ENCODE measurements around the gene HOOK2. TPM values are rescaled to one million over a fixed set of nuclear protein-coding genes. Genes with fewer than 3 reads are reported as not detected.

HOOK2 gene
- total and polyA plus RNA-seq, 9 of the 15 experiments (the other 6 are each of a cell fraction or from before 2014, with no cell fraction given), result 1.3 to 17.2 (median 9.9) TPM

DNA sequence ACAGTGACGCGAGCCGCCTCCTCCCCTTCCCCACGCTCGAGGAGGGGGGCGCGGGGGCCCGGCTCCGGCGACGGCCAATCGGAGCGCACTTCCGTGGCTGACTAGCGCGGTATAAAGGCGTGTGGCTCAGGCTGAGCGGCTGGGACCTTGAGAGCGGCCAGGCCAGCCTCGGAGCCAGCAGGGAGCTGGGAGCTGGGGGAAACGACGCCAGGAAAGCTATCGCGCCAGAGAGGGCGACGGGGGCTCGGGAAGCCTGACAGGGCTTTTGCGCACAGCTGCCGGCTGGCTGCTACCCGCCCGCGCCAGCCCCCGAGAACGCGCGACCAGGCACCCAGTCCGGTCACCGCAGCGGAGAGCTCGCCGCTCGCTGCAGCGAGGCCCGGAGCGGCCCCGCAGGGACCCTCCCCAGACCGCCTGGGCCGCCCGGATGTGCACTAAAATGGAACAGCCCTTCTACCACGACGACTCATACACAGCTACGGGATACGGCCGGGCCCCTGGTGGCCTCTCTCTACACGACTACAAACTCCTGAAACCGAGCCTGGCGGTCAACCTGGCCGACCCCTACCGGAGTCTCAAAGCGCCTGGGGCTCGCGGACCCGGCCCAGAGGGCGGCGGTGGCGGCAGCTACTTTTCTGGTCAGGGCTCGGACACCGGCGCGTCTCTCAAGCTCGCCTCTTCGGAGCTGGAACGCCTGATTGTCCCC is 16.1 kb upstream of the HOOK2 start, which contains the start of gene JUNB (continued):
- TF ChIP-seq, protein P1, sequence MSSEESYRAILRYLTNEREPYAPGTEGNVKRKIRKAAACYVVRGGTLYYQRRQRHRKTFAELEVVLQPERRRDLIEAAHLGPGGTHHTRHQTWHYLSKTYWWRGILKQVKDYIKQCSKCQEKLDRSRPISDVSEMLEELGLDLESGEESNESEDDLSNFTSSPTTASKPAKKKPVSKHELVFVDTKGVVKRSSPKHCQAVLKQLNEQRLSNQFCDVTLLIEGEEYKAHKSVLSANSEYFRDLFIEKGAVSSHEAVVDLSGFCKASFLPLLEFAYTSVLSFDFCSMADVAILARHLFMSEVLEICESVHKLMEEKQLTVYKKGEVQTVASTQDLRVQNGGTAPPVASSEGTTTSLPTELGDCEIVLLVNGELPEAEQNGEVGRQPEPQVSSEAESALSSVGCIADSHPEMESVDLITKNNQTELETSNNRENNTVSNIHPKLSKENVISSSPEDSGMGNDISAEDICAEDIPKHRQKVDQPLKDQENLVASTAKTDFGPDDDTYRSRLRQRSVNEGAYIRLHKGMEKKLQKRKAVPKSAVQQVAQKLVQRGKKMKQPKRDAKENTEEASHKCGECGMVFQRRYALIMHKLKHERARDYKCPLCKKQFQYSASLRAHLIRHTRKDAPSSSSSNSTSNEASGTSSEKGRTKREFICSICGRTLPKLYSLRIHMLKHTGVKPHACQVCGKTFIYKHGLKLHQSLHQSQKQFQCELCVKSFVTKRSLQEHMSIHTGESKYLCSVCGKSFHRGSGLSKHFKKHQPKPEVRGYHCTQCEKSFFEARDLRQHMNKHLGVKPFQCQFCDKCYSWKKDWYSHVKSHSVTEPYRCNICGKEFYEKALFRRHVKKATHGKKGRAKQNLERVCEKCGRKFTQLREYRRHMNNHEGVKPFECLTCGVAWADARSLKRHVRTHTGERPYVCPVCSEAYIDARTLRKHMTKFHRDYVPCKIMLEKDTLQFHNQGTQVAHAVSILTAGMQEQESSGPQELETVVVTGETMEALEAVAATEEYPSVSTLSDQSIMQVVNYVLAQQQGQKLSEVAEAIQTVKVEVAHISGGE (CRISPR knock-in tag; IDR thresholded peaks at IDR 0.05), result no peak; a peak in 1 of 6 replicates
- no peak for TF ChIP-seq CHD2 (IDR thresholded peaks at IDR 0.05; ENCODE audit: low read depth, low read length)
- no peak for TF ChIP-seq ZNF668 (CRISPR knock-in tag; IDR thresholded peaks at IDR 0.05)
- TF ChIP-seq ZNF311 (CRISPR knock-in tag; IDR thresholded peaks at IDR 0.05), result no peak
- no peak for TF ChIP-seq NR2C1 (IDR thresholded peaks at IDR 0.05)
- TF ChIP-seq NR2C1 (tag; IDR thresholded peaks at IDR 0.05), result no peak
- TF ChIP-seq, protein P2, sequence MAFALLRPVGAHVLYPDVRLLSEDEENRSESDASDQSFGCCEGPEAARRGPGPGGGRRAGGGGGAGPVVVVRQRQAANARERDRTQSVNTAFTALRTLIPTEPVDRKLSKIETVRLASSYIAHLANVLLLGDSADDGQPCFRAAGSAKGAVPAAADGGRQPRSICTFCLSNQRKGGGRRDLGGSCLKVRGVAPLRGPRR (CRISPR knock-in tag; IDR thresholded peaks at IDR 0.05), result no peak
- TF ChIP-seq SMAD3 (CRISPR knock-in tag; conservative IDR thresholded peaks at IDR 0.05), result peak; percentile 77; the same call in 1 of the 2 replicates
- TF ChIP-seq ZNF12 (CRISPR knock-in tag; IDR thresholded peaks at IDR 0.05), result peak; percentile 34; the same call in 1 of the 2 replicates
- TF ChIP-seq, protein P3, sequence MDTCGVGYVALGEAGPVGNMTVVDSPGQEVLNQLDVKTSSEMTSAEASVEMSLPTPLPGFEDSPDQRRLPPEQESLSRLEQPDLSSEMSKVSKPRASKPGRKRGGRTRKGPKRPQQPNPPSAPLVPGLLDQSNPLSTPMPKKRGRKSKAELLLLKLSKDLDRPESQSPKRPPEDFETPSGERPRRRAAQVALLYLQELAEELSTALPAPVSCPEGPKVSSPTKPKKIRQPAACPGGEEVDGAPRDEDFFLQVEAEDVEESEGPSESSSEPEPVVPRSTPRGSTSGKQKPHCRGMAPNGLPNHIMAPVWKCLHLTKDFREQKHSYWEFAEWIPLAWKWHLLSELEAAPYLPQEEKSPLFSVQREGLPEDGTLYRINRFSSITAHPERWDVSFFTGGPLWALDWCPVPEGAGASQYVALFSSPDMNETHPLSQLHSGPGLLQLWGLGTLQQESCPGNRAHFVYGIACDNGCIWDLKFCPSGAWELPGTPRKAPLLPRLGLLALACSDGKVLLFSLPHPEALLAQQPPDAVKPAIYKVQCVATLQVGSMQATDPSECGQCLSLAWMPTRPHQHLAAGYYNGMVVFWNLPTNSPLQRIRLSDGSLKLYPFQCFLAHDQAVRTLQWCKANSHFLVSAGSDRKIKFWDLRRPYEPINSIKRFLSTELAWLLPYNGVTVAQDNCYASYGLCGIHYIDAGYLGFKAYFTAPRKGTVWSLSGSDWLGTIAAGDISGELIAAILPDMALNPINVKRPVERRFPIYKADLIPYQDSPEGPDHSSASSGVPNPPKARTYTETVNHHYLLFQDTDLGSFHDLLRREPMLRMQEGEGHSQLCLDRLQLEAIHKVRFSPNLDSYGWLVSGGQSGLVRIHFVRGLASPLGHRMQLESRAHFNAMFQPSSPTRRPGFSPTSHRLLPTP (IDR thresholded peaks at IDR 0.05; ENCODE audit: borderline replicate concordance, extremely low read depth, insufficient read length), result no peak
- TF ChIP-seq FUS (optimal IDR thresholded peaks at IDR 0.05; ENCODE audit: low read depth, low read length), result peak; percentile 98
- TF ChIP-seq RAD21 (CRISPR knock-in tag; conservative IDR thresholded peaks at IDR 0.05 in 1 of 2, IDR thresholded peaks at IDR 0.05 in 1 of 2), result peak in 1 of 2 experiments; percentile 18; a peak in 2 of 4 replicates
- 0 out of 2 replicates have a peak, but pooled peaks have one; percentile 56 for TF ChIP-seq SOX6 (IDR thresholded peaks at IDR 0.05)
- TF ChIP-seq, protein P4, sequence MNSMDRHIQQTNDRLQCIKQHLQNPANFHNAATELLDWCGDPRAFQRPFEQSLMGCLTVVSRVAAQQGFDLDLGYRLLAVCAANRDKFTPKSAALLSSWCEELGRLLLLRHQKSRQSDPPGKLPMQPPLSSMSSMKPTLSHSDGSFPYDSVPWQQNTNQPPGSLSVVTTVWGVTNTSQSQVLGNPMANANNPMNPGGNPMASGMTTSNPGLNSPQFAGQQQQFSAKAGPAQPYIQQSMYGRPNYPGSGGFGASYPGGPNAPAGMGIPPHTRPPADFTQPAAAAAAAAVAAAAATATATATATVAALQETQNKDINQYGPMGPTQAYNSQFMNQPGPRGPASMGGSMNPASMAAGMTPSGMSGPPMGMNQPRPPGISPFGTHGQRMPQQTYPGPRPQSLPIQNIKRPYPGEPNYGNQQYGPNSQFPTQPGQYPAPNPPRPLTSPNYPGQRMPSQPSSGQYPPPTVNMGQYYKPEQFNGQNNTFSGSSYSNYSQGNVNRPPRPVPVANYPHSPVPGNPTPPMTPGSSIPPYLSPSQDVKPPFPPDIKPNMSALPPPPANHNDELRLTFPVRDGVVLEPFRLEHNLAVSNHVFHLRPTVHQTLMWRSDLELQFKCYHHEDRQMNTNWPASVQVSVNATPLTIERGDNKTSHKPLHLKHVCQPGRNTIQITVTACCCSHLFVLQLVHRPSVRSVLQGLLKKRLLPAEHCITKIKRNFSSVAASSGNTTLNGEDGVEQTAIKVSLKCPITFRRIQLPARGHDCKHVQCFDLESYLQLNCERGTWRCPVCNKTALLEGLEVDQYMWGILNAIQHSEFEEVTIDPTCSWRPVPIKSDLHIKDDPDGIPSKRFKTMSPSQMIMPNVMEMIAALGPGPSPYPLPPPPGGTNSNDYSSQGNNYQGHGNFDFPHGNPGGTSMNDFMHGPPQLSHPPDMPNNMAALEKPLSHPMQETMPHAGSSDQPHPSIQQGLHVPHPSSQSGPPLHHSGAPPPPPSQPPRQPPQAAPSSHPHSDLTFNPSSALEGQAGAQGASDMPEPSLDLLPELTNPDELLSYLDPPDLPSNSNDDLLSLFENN (IDR thresholded peaks at IDR 0.05; ENCODE audit: low read depth in 2 of 2, low read length in 2 of 2), result peak in 1 of 2 experiments; percentile 91; a peak in 2 of 4 replicates
- TF ChIP-seq ELF1 (tag; IDR thresholded peaks at IDR 0.05), result peak; percentile 96
- TF ChIP-seq MCM2 (IDR thresholded peaks at IDR 0.05; ENCODE audit: low read depth), result no peak
- no peak for TF ChIP-seq ZNF212 (CRISPR knock-in tag; IDR thresholded peaks at IDR 0.05)
